HCT116 (cell line): Measurements from ENCODE around the gene CLK1.

Experiments
- CTCF ChIP-seq, 3 experiments: fragments of 200-600 bp in 1 of 3; sonication (generic) in 1 of 3; IDR thresholded peaks in 2 of 3; conservative IDR thresholded peaks in 1 of 3; 2 replicates each; pipeline ENCODE4 v1.5.1; 2012 to 2017; ENCODE audit warnings: low read depth in 2 of 3, low read length in 2 of 3, antibody characterized with exemption in 1 of 3, borderline replicate concordance in 1 of 3, control low read depth in 1 of 3, mild to moderate bottlenecking in 1 of 3, mixed read lengths in 1 of 3, mixed run types in 1 of 3, moderate library complexity in 1 of 3; ENCODE audit not compliant: insufficient read depth in 1 of 3
- MAX ChIP-seq: IDR thresholded peaks from 2 replicates; pipeline ENCODE4 v1.6.1; 2012
- POLR2A ChIP-seq: IDR thresholded peaks from 2 replicates; pipeline ENCODE4 v1.7.0; 2011; ENCODE audit warnings: borderline replicate concordance; ENCODE audit not compliant: insufficient read depth, insufficient read length; ENCODE audit errors: extremely low read depth
- SIN3A ChIP-seq: IDR thresholded peaks from 2 replicates; pipeline ENCODE4 v1.6.1; 2012; ENCODE audit warnings: low read depth

- TF ChIP-seq CTCF (IDR thresholded peaks at IDR 0.05 in 2 of 3, conservative IDR thresholded peaks at IDR 0.05 in 1 of 3; ENCODE audit: borderline replicate concordance in 1 of 3, insufficient read depth in 1 of 3, low read depth in 2 of 3, low read length in 2 of 3) (no peak), SIN3A (no peak), POLR2A (no peak), MAX (no peak)
Measured at GRCh38 chr2:200909958-200910357, 45.5 kb upstream of the CLK1 start.
